Lung microvascular endothelial cell (primary cell): ENCODE results near the gene ZNF446. TPM values are rescaled to one million over a fixed set of nuclear protein-coding genes. Genes with fewer than 3 reads are reported as not detected.
A peak's percentile ranks its signal among the peaks of the same experiment; 100 is the strongest.
"Not testable (repeated sequence)": the region's sequence is repeated elsewhere in the genome, so short reads cannot be mapped to it uniquely, and the experiment has no call there.

Source experiments
- DNase-seq, 2 donors: peaks; one replicate each; pipeline versions ENCODE4 v3.0.0 to v3.0.0-alpha.2; 2010; ENCODE audit warnings: low read depth in 2 of 2
- total RNA-seq: library from RNA; depleted of rRNA; stranded (reverse); fragments of >200 nt; gene quantifications from 2 replicates; pipeline ENCODE4 v1.2.1, GENCODE V29; 2014

Gene ZNF446
- total RNA-seq, 1 donor from 2014 or later, result 3.0 TPM

DNA sequence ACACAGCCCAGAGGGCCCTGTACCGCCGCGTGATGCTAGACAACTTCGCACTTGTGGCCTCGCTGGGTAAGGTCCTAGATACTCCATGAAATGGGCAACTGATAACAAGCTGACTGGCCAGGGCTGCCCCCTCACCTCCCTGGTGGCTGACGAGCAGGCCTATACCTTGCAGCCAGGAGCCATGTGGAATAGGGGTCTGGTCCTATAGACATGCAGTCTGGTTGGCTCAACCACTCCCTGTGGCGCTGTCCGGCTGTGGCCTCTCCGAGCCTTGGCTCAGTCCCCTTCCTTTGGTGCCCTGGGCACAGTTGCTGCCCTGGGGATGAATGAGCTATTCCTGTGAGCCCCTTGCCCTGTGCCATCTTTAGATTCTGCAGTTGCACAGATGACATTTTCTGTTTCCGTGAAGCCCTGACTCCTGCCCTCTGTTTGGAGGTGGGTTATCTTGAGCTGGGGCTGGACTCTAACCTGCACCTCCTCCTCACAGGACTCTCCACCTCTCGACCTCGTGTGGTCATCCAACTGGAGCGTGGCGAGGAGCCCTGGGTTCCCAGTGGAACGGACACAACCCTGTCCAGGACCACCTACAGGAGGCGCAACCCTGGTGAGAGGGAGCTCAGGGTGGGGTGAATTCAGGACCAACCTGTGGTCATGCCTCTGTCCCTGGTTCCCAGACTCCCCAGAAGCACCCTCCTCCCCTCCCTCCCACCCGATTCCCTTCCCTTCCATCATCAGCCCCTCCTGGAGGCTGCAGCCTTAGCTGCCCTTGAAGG is 6.7 kb upstream of the ZNF446 start:
- no peak for DNase-seq

DNA sequence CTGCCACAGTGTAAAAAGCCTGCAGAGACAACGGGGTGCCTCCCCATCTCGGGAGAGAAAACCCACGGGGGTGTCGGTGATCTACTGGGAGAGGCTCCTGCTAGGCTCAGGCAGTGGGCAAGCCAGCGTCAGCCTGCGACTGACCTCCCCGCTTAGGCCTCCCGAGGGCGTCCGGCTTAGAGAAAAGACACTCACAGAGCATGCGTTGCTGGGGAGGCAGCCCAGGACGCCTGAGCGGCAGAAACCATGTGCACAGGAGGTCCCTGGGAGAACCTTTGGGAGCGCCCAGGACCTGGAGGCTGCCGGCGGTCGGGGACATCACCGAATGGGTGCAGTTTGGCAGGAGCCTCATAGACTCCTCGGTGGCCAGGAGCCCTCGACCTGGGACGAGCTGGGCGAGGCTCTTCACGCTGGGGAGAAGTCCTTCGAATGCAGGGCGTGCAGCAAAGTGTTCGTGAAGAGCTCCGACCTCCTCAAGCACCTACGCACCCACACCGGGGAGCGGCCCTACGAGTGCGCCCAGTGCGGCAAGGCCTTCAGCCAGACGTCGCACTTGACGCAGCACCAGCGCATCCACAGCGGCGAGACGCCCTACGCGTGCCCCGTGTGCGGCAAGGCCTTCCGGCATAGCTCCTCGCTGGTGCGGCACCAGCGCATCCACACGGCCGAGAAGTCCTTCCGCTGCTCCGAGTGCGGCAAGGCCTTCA is 5.2 kb upstream of the ZNF446 start:
- not testable (repeated sequence) for DNase-seq

DNA sequence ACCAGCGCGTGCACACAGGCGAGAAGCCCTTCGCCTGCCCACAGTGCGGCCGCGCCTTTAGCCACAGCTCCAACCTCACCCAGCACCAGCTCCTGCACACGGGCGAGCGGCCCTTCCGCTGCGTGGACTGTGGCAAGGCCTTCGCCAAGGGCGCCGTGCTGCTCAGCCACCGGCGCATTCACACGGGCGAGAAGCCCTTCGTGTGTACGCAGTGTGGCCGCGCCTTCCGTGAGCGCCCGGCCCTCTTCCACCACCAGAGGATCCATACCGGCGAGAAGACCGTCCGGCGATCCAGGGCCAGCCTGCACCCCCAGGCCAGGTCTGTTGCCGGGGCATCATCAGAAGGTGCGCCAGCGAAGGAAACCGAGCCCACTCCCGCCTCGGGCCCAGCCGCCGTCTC is 4.4 kb upstream of the ZNF446 start:
- no peak for DNase-seq

DNA sequence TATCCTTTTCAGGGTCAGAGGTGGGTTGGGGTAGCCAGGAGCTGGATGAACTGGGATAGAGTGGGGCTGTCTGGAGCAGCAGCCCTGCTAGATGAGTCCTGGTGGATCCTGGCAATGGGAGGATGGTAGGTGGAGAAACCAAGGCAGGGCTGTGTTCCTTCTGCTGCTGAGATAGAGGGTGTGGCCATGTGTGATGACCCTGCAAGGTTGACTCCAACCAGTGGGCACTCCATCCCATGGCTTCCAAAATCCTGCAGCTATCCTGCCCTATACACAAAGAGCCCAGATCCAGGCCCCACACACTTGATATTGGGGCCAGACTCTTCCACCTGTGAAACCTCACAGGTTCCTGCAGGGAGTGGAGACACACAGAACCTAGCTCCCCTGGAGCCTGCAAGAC is 2.4 kb upstream of the ZNF446 start:
- no peak for DNase-seq

DNA sequence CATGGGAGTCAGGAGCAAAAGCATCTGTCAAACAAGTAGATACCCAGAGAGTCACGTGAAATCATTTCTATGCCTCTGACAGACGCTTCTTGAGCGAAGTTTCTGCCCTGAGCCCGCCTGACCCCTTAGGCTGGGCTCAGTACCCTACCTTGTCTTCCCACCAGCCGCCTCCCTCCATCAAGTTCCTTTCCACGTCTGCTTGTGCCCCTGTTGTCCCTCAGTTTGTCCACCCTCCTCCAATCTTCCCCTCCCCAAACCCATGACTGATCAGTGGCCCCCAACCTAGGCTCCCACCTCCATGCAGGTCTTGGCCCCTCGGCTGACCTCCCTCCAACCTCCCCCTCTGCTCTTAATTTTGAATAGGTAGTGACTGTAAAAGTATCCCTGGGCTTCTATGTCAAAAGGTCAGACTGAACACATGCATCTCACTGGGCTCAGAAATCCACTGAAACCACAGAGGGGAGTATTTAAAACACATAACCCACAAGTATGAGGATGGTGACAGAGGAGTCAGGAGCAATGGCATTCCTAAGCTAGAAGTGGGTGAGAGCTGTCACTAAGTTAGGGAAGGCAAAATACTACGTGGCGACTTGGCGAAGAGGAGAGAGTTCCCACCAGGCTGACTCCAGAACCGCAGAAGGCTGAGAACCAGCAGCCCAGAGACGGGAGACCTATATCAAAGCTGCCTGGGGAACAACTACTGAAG is 1.7 kb upstream of the ZNF446 start:
- no peak for DNase-seq

DNA sequence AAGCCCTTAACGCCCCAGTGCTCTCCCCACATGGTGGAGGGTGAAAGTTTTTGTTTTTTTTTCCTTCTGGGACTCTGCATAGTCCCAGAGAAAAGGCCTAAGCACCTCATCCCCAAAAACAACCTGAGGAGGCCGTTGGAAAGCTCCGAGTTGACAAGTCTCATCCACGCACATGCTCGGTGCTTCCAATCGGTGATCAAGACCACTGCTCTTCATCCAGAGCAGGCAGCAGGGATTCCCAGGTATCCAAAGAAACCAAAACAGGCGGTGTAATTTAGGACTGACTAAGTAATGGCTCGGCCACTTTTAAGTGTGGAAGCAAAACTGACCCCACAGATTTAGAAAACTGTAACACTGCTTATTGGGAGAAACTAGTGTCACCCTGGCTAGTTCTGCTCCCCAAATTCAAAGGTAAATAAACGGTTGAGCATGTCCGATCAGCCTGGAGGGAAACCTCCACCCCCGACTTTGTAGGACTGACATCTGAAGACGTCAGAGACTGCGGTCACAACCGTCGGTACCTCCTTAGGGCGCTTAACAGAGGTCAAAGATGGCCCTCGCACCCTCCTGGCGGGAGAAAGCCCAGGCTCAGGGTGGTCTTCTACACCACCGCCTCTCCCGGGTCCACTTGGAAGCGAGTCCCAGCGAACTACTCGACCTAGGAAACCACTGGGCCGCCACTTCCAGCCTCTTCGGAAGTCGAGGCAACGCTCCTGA is 997 bp upstream of the ZNF446 start:
- no peak for DNase-seq

DNA sequence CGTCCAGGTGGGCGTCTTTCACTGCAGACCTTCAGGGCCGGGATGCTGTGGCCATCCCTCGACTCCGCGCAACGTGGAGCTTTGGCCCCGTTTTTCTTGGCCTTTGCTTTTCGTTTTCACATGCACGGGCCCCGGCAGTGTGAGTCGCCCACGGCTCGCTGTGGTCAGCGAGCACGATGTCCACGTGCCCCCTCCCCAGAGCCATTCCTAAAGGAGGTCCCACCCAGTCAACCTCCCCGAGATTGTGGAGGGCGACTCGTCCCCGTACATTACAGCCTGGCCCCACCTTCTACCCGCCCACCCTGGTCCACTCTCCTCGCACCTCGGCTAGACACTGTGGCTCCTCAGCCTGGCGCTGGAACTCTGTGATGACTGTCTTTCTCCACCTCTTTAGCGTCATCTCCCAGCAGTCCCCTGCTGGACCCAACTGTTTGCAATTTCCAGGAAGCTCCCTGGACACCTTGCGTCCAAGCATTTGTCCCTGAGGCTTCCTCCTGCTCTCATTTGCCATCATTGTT is 405 bp downstream of the ZNF446 start:
- no peak for DNase-seq

DNA sequence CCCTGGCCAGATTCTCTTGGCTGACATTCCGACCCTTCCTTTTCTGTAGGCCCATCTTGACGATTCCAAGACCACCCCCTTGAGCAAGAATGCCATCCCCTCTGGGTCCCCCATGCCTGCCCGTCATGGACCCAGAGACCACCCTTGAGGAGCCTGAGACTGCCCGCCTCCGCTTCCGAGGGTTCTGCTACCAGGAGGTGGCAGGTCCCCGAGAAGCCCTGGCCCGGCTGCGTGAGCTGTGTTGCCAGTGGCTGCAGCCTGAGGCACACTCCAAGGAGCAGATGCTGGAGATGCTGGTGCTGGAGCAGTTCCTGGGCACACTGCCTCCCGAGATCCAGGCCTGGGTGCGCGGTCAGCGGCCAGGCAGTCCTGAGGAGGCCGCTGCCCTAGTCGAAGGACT is 978 bp downstream of the ZNF446 start:
- DNase-seq, result no peak

DNA sequence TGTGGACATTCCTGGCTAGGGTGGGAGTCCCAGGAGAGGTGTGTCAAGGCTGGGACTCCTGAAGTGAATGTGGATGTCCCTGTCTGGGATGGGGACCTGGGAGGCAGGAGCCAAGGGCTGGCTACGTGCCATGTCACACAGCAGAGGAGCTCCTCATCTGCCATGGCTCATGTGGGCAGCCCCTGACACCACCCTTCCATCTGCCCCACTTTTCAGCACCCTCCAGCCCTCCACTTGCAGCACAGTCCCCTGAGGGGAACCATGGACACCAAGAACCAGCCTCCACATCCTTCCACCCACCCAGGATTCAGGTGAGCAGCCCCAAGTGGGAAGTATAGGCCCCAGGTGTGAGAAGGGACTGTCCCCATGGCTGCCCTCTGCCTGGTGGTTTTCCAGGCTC is 1.7 kb downstream of the ZNF446 start:
- no peak for DNase-seq

DNA sequence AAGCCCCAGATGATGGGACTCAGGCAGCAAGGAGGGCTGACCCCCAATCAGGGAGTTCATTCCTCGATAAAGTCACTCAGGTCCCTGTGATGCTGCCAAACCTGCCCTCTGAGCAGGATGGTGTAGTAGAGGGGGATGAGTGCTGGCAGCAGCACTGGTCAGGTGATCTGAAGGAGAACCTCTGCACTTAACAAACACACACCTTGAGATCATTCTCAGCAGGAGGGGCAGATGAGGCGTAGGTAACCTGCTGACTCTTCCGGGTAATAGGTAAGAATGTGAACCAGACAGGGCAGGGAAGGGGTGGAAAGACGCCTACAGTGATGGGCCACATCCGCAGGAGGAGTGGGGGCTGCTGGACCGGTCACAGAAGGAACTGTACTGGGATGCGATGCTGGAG is 3.2 kb downstream of the ZNF446 start:
- DNase-seq, result no peak

DNA sequence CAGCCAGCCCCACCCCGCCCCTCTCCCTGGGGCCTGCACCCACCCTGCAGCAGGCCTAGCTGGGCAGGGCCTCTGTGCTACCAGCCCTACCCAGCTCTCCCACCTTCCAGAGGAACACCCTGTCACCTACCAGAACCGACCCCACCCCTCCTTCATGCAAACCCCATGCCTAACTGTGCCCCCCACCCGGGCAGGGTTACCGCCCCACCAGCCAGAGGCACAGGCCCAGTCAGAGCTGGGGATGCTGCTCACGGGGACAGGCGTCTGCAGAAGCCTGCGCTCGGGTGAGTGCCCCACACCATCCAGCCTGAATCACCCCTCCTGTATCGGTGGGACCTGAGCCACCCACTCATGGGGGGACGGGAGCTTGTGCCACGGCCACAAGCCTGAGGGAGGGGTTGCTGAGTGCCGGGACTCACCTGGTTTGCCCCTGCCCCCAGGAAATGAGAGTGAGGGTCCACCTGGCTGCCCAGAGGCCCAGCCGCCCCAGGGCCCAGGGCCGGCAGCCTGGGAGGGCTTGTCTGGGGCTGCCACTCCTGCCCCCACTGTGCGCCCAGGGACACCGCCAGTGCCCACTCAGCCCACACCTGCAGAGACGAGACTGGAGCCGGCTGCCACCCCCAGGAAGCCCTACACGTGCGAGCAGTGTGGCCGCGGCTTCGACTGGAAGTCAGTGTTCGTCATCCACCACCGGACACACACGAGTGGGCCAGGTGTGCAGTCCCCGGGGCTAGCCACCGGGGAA is 3.8 kb downstream of the ZNF446 start:
- DNase-seq, result peak in 1 of 2 donors; percentile 0

DNA sequence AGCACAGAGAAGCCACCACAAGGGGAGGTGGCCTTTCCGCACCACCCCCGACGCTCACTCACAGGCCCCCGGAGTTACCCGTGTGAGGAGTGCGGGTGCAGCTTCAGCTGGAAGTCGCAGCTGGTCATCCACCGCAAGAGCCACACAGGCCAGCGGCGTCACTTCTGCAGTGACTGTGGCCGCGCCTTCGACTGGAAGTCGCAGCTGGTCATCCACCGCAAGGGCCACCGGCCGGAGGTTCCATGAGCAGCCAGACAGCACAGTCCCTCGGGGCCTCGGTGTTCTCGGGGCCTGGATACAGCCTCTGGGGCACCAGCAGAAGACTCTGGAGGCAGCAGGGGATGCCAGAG is 4.3 kb downstream of the ZNF446 start:
- DNase-seq, result peak in 1 of 2 donors; percentile 0

DNA sequence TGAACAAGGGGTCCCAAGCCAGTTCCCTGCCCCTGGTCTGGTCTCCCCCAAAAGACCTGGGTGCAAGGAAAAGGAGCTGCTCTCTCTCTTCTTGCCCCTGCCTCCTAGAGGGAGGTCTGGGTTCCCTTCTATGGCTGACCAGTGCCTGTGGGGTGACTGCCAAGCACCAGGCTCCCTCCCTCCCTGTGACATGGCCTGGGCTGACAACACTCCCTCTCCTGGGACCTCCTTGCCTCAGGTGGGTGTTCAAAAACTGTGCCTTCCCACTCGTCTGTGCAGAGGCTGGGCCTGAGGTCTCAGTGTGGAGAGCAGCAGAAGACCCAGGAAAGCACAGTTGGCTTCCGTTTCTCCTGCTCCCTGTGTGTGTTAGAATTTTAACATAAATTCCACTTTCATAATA is 4.7 kb downstream of the ZNF446 start:
- peak in 1 of 2 donors; percentile 0 for DNase-seq

DNA sequence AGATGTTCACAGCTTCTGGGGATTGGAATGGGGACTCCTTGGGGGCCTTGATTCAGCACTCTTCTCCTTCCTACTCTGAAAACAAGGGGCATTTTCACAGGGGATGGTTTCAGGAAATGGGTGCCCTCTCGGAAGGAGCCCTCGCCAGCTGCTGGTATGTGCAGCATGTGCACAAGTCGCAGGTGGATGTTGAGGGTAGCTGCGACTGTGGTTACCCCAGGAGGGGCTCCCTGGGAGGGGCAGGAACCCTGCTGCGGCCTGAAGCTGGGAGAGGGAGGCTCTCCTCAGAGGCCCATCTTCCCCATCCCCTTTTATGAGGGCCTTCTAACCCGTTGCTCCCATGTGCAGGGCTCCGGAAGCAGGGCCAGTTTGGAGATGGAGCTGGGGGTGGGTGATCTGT is 6.2 kb downstream of the ZNF446 start:
- no peak for DNase-seq

DNA sequence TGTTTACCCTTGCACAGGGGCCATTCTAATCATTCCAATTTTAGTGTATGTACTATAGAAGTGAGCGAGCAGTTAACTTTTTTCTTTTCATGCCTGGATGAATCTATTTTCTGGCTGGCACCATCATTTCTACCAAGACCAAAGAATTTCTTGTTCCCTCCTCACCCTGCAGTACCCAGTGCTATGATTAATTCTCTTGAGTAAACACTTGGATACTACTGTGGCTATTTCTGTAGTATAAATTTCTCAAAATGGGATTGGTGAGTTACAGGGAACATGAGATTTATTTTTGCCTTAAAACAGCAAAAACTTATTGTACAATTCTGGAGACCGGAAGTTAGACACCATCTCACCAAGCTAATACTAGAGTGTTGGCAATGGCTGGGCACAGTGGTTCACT is 7.6 kb downstream of the ZNF446 start:
- DNase-seq, result no peak

DNA sequence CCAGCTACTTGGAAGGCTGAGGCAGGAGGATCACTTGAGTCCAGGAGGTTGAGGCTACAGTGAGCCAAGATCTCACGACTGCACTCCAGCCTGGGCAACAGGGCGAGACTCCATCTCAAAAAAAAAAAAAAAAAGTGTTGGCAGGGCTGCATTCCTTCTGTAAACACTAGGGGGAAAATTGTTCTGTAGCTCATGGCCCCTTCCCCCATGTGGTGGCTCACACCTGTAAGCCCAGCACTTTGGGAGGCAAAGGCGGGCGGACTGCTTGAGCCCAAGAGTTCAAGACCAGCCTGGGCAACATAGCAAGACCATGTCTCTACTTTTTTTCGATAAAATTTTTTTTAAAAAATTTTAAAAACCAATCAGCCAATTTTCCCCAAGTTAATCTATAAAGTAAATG is 8.2 kb downstream of the ZNF446 start:
- DNase-seq, result not testable (repeated sequence)

DNA sequence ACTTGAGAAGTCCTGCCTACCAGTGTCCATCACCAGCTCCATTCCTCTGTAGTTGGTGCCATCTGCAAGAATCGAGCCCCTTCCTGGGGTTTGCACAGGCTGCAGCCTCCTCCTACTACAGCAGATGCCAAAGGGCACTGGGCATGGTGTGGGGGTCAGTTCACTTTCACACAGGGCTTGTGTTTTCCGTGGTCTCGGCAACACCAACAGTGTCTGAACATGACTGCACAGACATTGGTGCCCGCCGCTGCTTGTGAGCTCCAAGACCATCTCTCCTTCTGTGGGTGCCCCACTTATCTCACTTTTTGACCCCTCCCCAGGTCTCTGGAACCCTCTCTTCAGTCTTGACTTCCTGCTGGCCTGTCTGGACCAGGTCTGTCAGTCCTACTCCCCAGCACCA is 15.2 kb downstream of the ZNF446 start:
- DNase-seq, result no peak

DNA sequence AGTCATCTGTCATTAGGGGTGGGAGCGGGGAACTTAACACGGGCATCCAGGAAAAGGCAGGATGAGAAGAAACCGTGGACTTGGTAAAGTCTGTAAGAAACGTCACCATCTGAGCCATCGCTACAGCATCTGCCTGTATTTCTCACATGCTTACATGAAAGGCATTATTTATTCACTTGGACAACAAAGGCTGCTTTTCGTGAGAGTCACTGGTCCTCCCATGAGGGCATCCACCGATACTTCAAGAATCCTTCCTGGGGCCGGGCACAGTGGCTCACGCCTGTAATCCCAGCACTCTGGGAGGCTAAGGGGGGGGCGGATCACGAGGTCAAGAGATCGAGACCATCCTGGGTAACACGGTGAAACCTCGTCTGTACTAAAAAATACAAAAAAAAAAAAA is 16.1 kb downstream of the ZNF446 start:
- no peak for DNase-seq

DNA sequence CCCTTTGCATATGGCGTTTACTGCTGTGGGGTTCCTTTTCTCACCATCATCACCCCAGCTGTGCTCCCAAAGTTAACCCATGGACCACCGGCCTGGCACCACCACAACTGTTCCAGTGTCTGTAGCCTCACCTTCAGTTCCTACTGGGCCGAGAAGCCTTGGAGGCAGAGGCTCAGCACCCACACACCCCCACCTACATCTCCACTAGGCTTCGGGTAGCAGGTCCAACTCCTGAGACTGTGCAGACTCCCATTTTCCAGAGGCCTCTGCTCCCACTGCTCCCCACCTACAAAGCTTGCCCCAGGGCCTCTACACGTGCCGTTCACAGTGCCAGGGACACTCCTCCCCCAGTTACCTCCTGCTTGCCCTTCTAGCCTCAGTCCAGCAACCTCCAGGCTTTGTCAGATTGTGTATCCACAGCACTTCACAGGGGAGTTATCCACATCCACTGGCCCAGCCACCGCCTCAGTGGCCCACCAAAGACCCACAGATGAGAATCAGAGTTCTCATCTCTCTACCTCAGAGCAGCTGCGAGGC is 21.6 kb downstream of the ZNF446 start:
- DNase-seq, result no peak

DNA sequence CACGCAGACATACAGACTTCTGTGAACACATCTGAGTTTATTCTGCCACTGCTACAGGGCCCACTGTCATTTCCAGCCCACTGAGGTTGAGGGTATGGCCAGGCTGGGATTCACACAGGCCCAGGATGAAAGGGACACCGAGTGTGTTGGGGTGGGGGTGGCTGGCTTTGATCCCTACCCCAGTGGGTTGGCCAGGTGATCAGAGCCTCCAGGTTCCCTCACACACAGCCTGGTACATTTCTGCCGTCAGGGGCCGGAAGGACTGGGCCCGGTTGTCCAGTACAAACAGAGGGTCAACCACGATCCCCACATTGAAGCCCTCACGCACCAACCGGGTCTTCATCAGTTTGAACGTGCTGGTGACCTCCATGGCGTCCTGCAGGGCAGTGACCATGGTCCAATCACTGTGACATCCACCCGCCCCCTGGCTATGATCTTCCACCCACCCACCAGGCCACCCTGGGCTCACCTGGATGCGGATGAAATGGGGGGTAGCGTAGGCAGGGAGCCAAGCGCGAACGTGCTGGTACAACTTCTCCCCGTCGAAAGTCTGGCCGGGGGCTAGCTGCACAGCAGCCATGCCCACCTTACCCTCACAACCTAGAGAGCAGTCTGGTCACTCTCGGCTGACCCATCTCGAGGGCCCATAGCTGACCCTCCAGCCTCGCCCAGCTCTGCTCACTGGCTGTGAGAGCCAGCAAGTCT is 22.3 kb downstream of the ZNF446 start:
- peak in 1 of 2 donors; percentile 0 for DNase-seq
